22Rv1 (cell line): ENCODE measurements around the gene CAPZB.

ENCODE experiments used
- H3K27ac ChIP-seq: fragments of 450-650 bp; 2 replicates; pipeline ENCODE4 v1.5.1; 2017
- ZFX ChIP-seq: fragments of 450-650 bp; IDR thresholded peaks from 2 replicates; pipeline ENCODE4 v1.6.1; 2017; ENCODE audit warnings: antibody characterized with exemption, borderline replicate concordance
- TF ChIP-seq, protein P1 (sequence below): fragments of 450-650 bp; IDR thresholded peaks from 2 replicates; pipeline ENCODE4 v1.5.1; 2017; ENCODE audit warnings: mild to moderate bottlenecking

The CAPZB gene

DNA sequence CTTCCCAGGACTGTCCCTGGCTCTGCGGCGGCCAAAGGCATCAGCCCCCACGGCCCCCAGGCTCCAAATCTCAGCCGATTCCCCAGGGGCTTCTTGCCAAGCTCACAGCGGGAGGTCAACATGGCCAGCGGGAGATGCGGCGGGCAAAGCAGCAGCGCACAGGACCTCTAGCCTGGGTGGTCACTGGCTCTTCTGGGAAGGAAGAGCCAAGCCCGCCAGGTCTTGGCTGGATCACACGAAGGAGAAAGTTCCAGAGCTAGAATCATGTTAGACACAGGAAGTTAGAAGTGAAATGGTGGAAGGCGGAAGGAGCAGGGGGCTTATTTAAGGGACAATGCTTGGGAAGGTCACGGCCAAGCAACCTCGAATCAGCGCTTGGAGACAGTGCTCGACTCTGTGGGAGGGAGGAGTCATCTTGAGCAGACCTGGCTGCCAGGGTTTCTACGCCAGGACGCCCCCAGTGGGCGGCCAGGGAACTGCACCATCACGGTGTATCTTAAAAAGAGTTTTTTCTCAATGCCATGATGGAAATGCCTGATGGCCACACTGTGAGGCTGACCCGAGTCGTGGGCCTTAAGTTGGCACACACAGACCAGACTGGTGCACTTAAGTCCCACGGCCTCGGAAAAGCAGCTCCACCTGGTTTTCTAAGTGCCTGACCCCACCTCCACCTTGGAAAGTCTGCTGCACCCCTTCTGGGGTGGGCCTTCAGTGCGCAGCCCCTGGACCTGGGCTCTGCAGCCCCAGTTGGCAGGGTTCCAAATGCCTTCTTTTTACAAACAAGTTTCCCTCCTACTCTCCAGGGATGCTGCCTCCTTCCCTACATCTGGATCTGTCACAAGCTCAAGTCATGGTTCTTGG lies 143.9 kb downstream of the CAPZB start:
- no peak overlapping the region for H3K27ac ChIP-seq
- TF ChIP-seq, protein P1, sequence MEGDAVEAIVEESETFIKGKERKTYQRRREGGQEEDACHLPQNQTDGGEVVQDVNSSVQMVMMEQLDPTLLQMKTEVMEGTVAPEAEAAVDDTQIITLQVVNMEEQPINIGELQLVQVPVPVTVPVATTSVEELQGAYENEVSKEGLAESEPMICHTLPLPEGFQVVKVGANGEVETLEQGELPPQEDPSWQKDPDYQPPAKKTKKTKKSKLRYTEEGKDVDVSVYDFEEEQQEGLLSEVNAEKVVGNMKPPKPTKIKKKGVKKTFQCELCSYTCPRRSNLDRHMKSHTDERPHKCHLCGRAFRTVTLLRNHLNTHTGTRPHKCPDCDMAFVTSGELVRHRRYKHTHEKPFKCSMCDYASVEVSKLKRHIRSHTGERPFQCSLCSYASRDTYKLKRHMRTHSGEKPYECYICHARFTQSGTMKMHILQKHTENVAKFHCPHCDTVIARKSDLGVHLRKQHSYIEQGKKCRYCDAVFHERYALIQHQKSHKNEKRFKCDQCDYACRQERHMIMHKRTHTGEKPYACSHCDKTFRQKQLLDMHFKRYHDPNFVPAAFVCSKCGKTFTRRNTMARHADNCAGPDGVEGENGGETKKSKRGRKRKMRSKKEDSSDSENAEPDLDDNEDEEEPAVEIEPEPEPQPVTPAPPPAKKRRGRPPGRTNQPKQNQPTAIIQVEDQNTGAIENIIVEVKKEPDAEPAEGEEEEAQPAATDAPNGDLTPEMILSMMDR = peak; percentile 94
- TF ChIP-seq ZFX = no peak

DNA sequence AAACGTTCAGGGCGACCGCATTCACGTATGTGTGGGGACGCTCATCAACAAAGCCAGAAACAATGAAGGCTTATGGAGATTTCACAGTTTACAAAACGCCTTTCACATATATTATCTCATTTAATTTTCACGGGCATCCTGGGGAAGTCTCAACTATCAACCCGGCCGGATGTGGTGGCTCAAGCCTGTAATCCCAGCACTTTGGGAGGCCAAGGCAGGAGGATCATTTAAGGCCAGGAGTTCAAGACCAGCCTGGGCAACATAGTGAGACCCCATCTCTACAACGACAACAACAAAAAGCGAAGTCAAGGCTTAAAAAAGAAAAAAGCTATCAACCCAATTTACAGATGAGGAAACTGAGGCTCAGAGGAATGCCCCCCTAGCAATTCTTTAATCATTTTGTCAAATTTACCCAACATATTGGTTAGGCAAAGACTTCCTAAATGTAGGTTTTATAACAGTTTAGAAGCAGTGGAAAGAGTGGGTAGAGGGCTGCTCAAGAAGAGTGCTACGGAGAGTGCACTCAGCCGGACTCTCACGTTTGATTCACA lies 144.9 kb downstream of the CAPZB start:
- TF ChIP-seq, protein P1 = no peak
- no peak for TF ChIP-seq ZFX
- no peak overlapping the region for H3K27ac ChIP-seq

DNA sequence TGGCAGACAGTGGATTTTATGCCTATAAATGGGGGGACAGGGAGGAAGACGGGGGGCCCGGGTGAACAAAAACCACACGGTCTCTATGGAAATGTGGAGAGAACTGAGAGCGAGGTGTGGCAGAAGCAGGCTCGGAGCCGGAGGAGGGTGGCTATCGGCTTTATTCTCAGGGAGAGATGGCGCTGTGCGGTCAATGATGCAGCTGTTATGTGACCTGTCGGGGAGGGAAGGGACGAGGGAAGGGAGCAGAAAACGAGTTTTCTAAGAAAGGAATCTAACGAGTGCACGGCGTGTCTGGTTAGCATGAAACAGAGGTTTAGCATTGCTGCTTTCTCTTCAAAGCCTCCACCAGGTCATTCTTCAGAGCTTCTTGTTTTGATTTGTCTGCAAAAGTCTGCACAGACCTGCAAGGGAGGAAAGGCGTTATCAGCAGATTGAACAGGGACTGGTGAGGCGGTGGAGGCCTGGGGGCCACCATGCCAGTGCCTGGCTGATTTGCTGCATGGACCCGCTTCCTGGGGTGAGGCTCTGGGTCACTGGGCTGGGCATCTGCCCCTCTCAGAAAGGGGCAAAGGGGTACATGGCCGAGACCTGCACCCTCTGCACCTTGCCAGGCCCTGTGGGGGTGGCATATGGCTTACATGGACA lies 146.0 kb downstream of the CAPZB start:
- TF ChIP-seq, protein P1 = no peak
- TF ChIP-seq ZFX = no peak
- H3K27ac ChIP-seq = no peak overlapping the region

DNA sequence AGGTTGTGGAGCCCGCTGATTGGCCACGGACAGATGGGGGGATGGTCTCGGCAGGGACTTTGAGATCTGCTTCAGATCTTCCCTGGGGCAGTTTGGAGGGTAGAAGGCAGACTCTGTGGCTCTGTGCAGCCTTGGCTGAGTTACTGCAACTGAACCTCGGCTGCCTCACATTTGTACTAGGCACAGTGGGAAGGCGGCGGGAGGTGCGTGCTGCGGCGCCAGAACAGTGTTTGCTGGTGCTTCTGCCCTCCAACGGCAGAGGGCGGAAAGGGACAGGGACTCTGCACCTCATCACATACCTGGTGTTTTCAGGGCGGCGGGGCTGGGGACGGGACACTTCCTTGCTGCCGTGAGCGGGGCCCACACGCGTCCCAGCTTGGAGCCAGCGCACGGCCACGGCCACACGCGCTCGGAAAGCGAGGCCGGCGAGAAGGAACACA lies 147.0 kb downstream of the CAPZB start:
- TF ChIP-seq ZFX = no peak
- TF ChIP-seq, protein P1 = no peak
- H3K27ac ChIP-seq = no peak overlapping the region

DNA sequence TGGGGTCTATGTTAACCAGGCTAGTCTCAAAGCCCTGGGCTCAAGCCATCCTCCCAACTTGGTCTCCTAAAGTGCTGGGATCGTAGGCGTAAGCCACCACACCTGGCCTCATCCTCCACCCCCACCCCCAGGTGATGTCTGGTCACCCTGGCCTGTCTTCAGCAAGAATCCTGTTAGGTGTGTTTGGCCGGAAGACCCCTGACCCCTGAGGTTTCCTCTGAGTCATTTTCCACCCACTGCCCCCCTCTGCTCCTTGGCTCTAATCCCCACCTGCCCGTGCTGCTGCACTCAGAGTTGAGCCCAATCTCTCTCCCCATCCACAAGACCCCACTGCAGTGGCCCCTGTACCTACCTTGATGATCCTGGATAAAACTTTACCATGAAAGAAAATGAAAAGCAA lies 148.1 kb downstream of the CAPZB start:
- no peak for TF ChIP-seq ZFX
- TF ChIP-seq, protein P1 = no peak
- H3K27ac ChIP-seq = no peak overlapping the region

DNA sequence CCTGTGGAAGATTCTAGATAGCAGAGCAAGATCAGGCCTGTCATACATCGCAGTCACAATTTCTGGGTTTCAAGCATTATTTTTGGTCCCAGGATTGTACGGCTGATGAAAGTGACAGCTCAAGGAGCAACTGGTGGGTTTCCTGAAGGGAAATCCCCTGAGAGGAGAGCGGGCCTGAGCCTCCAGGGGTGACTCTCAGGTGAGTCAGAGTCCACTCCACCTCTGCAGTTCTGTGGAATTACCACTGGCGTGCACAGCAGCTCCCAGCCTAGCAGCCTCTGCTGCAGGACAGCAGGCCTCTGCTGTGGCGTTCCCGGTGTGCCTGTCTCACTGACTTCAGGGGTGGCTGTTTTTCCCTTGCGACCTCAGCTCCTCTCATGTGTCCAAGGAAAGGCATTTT lies 148.8 kb downstream of the CAPZB start:
- 0 out of 2 replicates have a peak overlapping the region, but pooled peaks have one; percentile 4 for H3K27ac ChIP-seq
- TF ChIP-seq ZFX = no peak
- TF ChIP-seq, protein P1 = no peak
